Adrenal gland (tissue), 12 donors: ENCODE data around the gene HSD17B14. TPM values are rescaled to one million over a fixed set of nuclear protein-coding genes. Genes with fewer than 3 reads are reported as not detected.
A peak's percentile ranks its signal among the peaks of the same experiment; 100 is the strongest.

ENCODE experiments used
- DNase-seq, 7 donors: peaks; one replicate each; pipeline ENCODE4 v3.0.0-alpha.2; 2019 to 2020
- H3K27ac ChIP-seq, 5 donors: fragments of 200-600 bp; sonication (generic) in 4 of 5; 1 replicate in 3 of 5; 2 replicates in 2 of 5; pipeline versions ENCODE4 v1.5.1 to v1.8.0; 2016 to 2020; ENCODE audit warnings: mild to moderate bottlenecking in 1 of 5
- H3K27me3 ChIP-seq: fragments of 200-600 bp; 2 replicates; pipeline ENCODE4 v1.8.0; 2021
- H3K36me3 ChIP-seq, 2 donors: fragments of 200-600 bp; replicated peaks in 1 of 2; 1 replicate in 1 of 2; 2 replicates in 1 of 2; pipeline versions ENCODE4 v1.5.1 to v1.8.0; 2018 to 2022
- H3K4me1 ChIP-seq, 2 donors: fragments of 200-600 bp; replicated peaks in 1 of 2; 1 replicate in 1 of 2; 2 replicates in 1 of 2; pipeline versions ENCODE4 v1.5.1 to v1.8.0; 2018 to 2021
- H3K4me3 ChIP-seq, 4 donors: fragments of 200-600 bp; sonication (generic) in 3 of 4; one replicate each; pipeline ENCODE4 v1.5.1; 2016 to 2018
- H3K9me3 ChIP-seq, 3 donors: fragments of 200-600 bp; sonication (generic) in 1 of 3; replicated peaks in 1 of 3; 1 replicate in 2 of 3; 2 replicates in 1 of 3; pipeline versions ENCODE4 v1.5.1 to v1.8.0; 2016 to 2021
- CTCF ChIP-seq, 6 experiments: fragments of 450-650 bp in 4 of 6; fragments of 200-600 bp in 2 of 6; sonication (generic) in 1 of 6; IDR thresholded peaks; 1 replicate in 5 of 6; 2 replicates in 1 of 6; pipeline versions ENCODE4 v1.5.1 to v1.8.0; 2016 to 2021; ENCODE audit warnings: antibody characterized with exemption in 6 of 6, mild to moderate bottlenecking in 2 of 6, moderate library complexity in 1 of 6
- POLR2A ChIP-seq, 2 donors: fragments of 450-650 bp; IDR thresholded peaks; one replicate each; pipeline ENCODE4 v1.6.1; 2017; ENCODE audit warnings: antibody characterized with exemption in 2 of 2, mild to moderate bottlenecking in 2 of 2, moderate library complexity in 1 of 2
- WGBS, 4 donors: extraction: QIAGEN DNeasy Blood & Tissue Kit in 2 of 4; methylation state at CpG; one replicate each; pipeline versions ENCODE4 v1.1.5 to v1.1.7; 2013 to 2017; 5-methylcytosine and 5-hydroxymethylcytosine counted together
- intact Hi-C, 2 donors: fragments of 100-400 bp; cut with DNase I; formaldehyde crosslinking; loops; one replicate each; pipeline versions ENCODE4 v1.14.1 to v1.15.0; 2022 to 2023
- polyA plus RNA-seq, 3 donors: library from polyadenylated mRNA; stranded (reverse); fragments of 200-250 nt in 2 of 3; fragments of 350-450 nt in 1 of 3; fragmentation: Illumina TruSeq in 1 of 3; extraction: RNeasy Lipid Tissue Mini Kit (QIAGEN cat#74804) in 1 of 3; gene quantifications; one replicate each; pipeline ENCODE4 v1.2.3, GENCODE V29; 2013 to 2014
- total RNA-seq, 9 donors: library from RNA; depleted of rRNA in 4 of 9; stranded (reverse); fragments of >200 nt in 4 of 9; fragments of 120-200 nt in 1 of 9; fragmentation: NEBNext Ultra II Directional in 1 of 9; extraction: Animal tissue kit (Norgen Biotek cat#: 25700) in 1 of 9; gene quantifications; one replicate each; pipeline versions ENCODE4 v1.1.0 to v1.2.4, GENCODE V29; 2013 to 2023
- donor health status: healthy with polysubstance abuse.
- donor health status: Bipolar disorder and iron deficiency.
- donor health status: DM: yes; HTN: yes; CAD: no.
- donor health status: DM: no; HTN: no; CAD: no.
- donor health status: DM: no; HTN: no; CAD: no.
- donor health status: DM: yes; HTN: yes; CAD: no.

The HSD17B14 gene
- total and polyA plus RNA-seq, 12 donors, result 7.4 to 178 (median 40.6) TPM

- H3K36me3 ChIP-seq, result no peaks in the 10 kb centered on the region
- H3K4me3 ChIP-seq, result no peak overlapping the region
- 91 to 96% (median 93%) methylated on average over 2 of the region's 2 CpGs for WGBS, 4 donors
- H3K27me3 ChIP-seq, result no peaks in the 10 kb centered on the region
- intact Hi-C loops, result no loop called here
- DNase-seq, result no peak
- H3K4me1 ChIP-seq, result no peaks in the 10 kb centered on the region
- no peak overlapping the region for H3K27ac ChIP-seq
- no peaks in the 10 kb centered on the region for H3K9me3 ChIP-seq
- TF ChIP-seq POLR2A (IDR thresholded peaks at IDR 0.05) (no peak), CTCF (IDR thresholded peaks at IDR 0.05) (no peak)
These were observed 33.7 kb downstream of the HSD17B14 start for GRCh38 chr19:48802623-48803022.

GRCh38 chr19:48799358-48800300 is 36.7 kb downstream of the HSD17B14 start:
- Histone ChIP-seq H3K4me3 (no peak overlapping the region), H3K27ac (no peak overlapping the region), H3K9me3 (no peaks in the 10 kb centered on the region), H3K27me3 (no peaks in the 10 kb centered on the region), H3K4me1 (peaks cover 0 to 11% of the 10 kb centered on the region in 2 donors), H3K36me3 (no peaks in the 10 kb centered on the region)
- DNase-seq, result no peak
- 88 to 94% (median 92%) methylated on average over 20 to 44 of the region's 44 CpGs for WGBS, 4 donors
- intact Hi-C loops, result loop anchor here in 1 of 2 donors (5.0 kb wide), 1 partner anchor 173 kb away; no protein-coding TSS in a partner anchor
- no peak for TF ChIP-seq POLR2A (IDR thresholded peaks at IDR 0.05)

- H3K4me3 ChIP-seq, result no peak overlapping the region
- no peak for DNase-seq
- TF ChIP-seq CTCF (IDR thresholded peaks at IDR 0.05), result no peak
- no peak for TF ChIP-seq POLR2A (IDR thresholded peaks at IDR 0.05)
- H3K4me1 ChIP-seq, result peaks cover 0 to 11% of the 10 kb centered on the region in 2 donors
- H3K27me3 ChIP-seq, result no peaks in the 10 kb centered on the region
- intact Hi-C loops, result loop anchor here in 1 of 2 donors (5.0 kb wide), 1 partner anchor 173 kb away; no protein-coding TSS in a partner anchor
- no peaks in the 10 kb centered on the region for H3K36me3 ChIP-seq
- WGBS, 4 donors, result 55 to 75% (median 62%) methylated on average over 4 to 6 of the region's 6 CpGs
- no peak overlapping the region for H3K27ac ChIP-seq
- no peaks in the 10 kb centered on the region for H3K9me3 ChIP-seq
These were observed 37.4 kb downstream of the HSD17B14 start for GRCh38 chr19:48798937-48799336.

GRCh38 chr19:48797103-48797502 is 39.2 kb downstream of the HSD17B14 start:
- Histone ChIP-seq H3K4me3 (no peak overlapping the region), H3K36me3 (no peaks in the 10 kb centered on the region), H3K27ac (peak overlapping the region in 1 of 5 donors; percentile 87), H3K27me3 (no peaks in the 10 kb centered on the region), H3K9me3 (no peaks in the 10 kb centered on the region), H3K4me1 (peaks cover 0 to 11% of the 10 kb centered on the region in 2 donors)
- 91 to 94% (median 93%) methylated on average over 7 of the region's 7 CpGs for WGBS, 4 donors
- DNase-seq, result peak in 1 of 7 donors; percentile 22
- TF ChIP-seq CTCF (IDR thresholded peaks at IDR 0.05) (no peak), POLR2A (IDR thresholded peaks at IDR 0.05) (no peak)
- intact Hi-C loops, result loop anchor here in 1 of 2 donors (5.0 kb wide), 1 partner anchor 175 kb away; no protein-coding TSS in a partner anchor
